HEK293 (cell line): ENCODE data around the gene ARID3A.

Source experiments
- BCL11A ChIP-seq: fragments of 450-650 bp; formaldehyde crosslinking; IDR thresholded peaks from 2 replicates; pipeline ENCODE4 v1.5.1; 2016; ENCODE audit warnings: low read depth, missing biosample characterization, missing genetic modification characterization
- EGR2 ChIP-seq: fragments of 450-650 bp; formaldehyde crosslinking; IDR thresholded peaks from 2 replicates; pipeline ENCODE4 v1.5.1; 2016; ENCODE audit warnings: low read depth, missing biosample characterization, missing genetic modification characterization
- GFI1B ChIP-seq: fragments of 450-650 bp; formaldehyde crosslinking; IDR thresholded peaks from 2 replicates; pipeline ENCODE4 v1.5.1; 2016; ENCODE audit warnings: missing biosample characterization, missing genetic modification characterization
- OVOL3 ChIP-seq: fragments of 450-650 bp; formaldehyde crosslinking; IDR thresholded peaks from 2 replicates; pipeline ENCODE4 v1.5.1; 2016; ENCODE audit warnings: missing biosample characterization, missing genetic modification characterization
- SALL2 ChIP-seq: fragments of 450-650 bp; formaldehyde crosslinking; IDR thresholded peaks from 2 replicates; pipeline ENCODE4 v1.5.0; 2017; ENCODE audit warnings: missing biosample characterization, mild to moderate bottlenecking, missing genetic modification characterization, borderline replicate concordance
- SETDB1 ChIP-seq: IDR thresholded peaks from one replicate; pipeline ENCODE4 v1.6.1; 2017; ENCODE audit warnings: mild to moderate bottlenecking, low read length, moderate library complexity, mixed read lengths; ENCODE audit not compliant: insufficient read length
- ZIC2 ChIP-seq: fragments of 450-650 bp; formaldehyde crosslinking; IDR thresholded peaks from 2 replicates; pipeline ENCODE4 v1.5.1; 2016; ENCODE audit warnings: missing biosample characterization, missing genetic modification characterization
- ZNF114 ChIP-seq: fragments of 450-650 bp; formaldehyde crosslinking; IDR thresholded peaks from 2 replicates; pipeline ENCODE4 v1.5.0; 2017; ENCODE audit warnings: missing biosample characterization, missing genetic modification characterization
- ZNF132 ChIP-seq: fragments of 450-650 bp; formaldehyde crosslinking; IDR thresholded peaks from 2 replicates; pipeline ENCODE4 v1.5.1; 2017; ENCODE audit warnings: missing biosample characterization, missing genetic modification characterization, borderline replicate concordance
- ZNF146 ChIP-seq: fragments of 450-650 bp; formaldehyde crosslinking; IDR thresholded peaks from 2 replicates; pipeline ENCODE4 v1.5.1; 2016; ENCODE audit warnings: missing biosample characterization, missing genetic modification characterization
- ZNF23 ChIP-seq: fragments of 450-650 bp; formaldehyde crosslinking; IDR thresholded peaks from 2 replicates; pipeline ENCODE4 v1.5.1; 2016; ENCODE audit warnings: missing biosample characterization, missing genetic modification characterization, borderline replicate concordance
- ZNF280C ChIP-seq: fragments of 450-650 bp; formaldehyde crosslinking; IDR thresholded peaks from 2 replicates; pipeline ENCODE4 v1.5.1; 2016; ENCODE audit warnings: missing biosample characterization, missing genetic modification characterization
- ZNF302 ChIP-seq: fragments of 450-650 bp; formaldehyde crosslinking; IDR thresholded peaks from 2 replicates; pipeline ENCODE4 v1.5.1; 2016; ENCODE audit warnings: missing biosample characterization, missing genetic modification characterization, low read depth
- ZNF311 ChIP-seq: fragments of 450-650 bp; formaldehyde crosslinking; IDR thresholded peaks from 2 replicates; pipeline ENCODE4 v1.5.1; 2017; ENCODE audit warnings: missing biosample characterization, missing genetic modification characterization, borderline replicate concordance
- ZNF423 ChIP-seq: fragments of 450-650 bp; formaldehyde crosslinking; IDR thresholded peaks from 2 replicates; pipeline ENCODE4 v1.5.1; 2016; ENCODE audit warnings: missing biosample characterization, missing genetic modification characterization
- ZNF529 ChIP-seq: fragments of 450-650 bp; formaldehyde crosslinking; IDR thresholded peaks from 2 replicates; pipeline ENCODE4 v1.5.1; 2017; ENCODE audit warnings: missing genetic modification characterization, missing biosample characterization; ENCODE audit not compliant: insufficient replicate concordance
- ZNF624 ChIP-seq: fragments of 450-650 bp; formaldehyde crosslinking; IDR thresholded peaks from 2 replicates; pipeline ENCODE4 v1.5.1; 2017; ENCODE audit warnings: missing biosample characterization, missing genetic modification characterization
- ZNF670 ChIP-seq: fragments of 450-650 bp; formaldehyde crosslinking; IDR thresholded peaks from 2 replicates; pipeline ENCODE4 v1.5.1; 2016; ENCODE audit warnings: missing biosample characterization, missing genetic modification characterization, low read depth
- ZSCAN23 ChIP-seq: fragments of 450-650 bp; formaldehyde crosslinking; IDR thresholded peaks from 2 replicates; pipeline ENCODE4 v1.5.1; 2016; ENCODE audit warnings: missing biosample characterization, missing genetic modification characterization
- TF ChIP-seq, protein P1 (sequence below): fragments of 450-650 bp; formaldehyde crosslinking; IDR thresholded peaks from 2 replicates; pipeline ENCODE4 v1.5.1; 2017; ENCODE audit warnings: missing biosample characterization, mild to moderate bottlenecking, missing genetic modification characterization, moderate library complexity
- TF ChIP-seq, protein P2 (sequence below): fragments of 450-650 bp; formaldehyde crosslinking; IDR thresholded peaks from 2 replicates; pipeline ENCODE4 v1.5.1; 2016; ENCODE audit warnings: missing biosample characterization, missing genetic modification characterization

The ARID3A gene

GRCh38 chr19:900302-901111 lies 25.3 kb upstream of the ARID3A start (continued):
- no peak for TF ChIP-seq ZNF624 (tag by site-specific recombination)
- no peak for TF ChIP-seq SETDB1
- TF ChIP-seq SALL2, result no peak
- TF ChIP-seq ZNF423 (tag by site-specific recombination), result no peak
- no peak for TF ChIP-seq ZIC2
- no peak for TF ChIP-seq ZNF529 (tag by site-specific recombination)
- peak; percentile 61 for TF ChIP-seq EGR2 (tag by site-specific recombination)
- TF ChIP-seq, protein P1, sequence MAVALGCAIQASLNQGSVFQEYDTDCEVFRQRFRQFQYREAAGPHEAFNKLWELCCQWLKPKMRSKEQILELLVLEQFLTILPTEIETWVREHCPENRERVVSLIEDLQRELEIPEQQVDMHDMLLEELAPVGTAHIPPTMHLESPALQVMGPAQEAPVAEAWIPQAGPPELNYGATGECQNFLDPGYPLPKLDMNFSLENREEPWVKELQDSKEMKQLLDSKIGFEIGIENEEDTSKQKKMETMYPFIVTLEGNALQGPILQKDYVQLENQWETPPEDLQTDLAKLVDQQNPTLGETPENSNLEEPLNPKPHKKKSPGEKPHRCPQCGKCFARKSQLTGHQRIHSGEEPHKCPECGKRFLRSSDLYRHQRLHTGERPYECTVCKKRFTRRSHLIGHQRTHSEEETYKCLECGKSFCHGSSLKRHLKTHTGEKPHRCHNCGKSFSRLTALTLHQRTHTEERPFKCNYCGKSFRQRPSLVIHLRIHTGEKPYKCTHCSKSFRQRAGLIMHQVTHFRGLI, result no peak
- TF ChIP-seq, protein P2, sequence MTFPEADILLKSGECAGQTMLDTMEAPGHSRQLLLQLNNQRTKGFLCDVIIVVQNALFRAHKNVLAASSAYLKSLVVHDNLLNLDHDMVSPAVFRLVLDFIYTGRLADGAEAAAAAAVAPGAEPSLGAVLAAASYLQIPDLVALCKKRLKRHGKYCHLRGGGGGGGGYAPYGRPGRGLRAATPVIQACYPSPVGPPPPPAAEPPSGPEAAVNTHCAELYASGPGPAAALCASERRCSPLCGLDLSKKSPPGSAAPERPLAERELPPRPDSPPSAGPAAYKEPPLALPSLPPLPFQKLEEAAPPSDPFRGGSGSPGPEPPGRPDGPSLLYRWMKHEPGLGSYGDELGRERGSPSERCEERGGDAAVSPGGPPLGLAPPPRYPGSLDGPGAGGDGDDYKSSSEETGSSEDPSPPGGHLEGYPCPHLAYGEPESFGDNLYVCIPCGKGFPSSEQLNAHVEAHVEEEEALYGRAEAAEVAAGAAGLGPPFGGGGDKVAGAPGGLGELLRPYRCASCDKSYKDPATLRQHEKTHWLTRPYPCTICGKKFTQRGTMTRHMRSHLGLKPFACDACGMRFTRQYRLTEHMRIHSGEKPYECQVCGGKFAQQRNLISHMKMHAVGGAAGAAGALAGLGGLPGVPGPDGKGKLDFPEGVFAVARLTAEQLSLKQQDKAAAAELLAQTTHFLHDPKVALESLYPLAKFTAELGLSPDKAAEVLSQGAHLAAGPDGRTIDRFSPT, result peak; percentile 53; the same call in 1 of the 2 replicates
- no peak for TF ChIP-seq ZNF132 (tag by site-specific recombination)
- no peak for TF ChIP-seq ZNF302 (tag by site-specific recombination)
- no peak for TF ChIP-seq ZNF23
- TF ChIP-seq OVOL3, result no peak
- no peak for TF ChIP-seq GFI1B
- TF ChIP-seq ZNF114 (tag by site-specific recombination), result no peak
- no peak for TF ChIP-seq ZNF311
- no peak for TF ChIP-seq ZNF280C (tag by site-specific recombination)
- no peak for TF ChIP-seq ZNF146 (tag by site-specific recombination)
- TF ChIP-seq ZSCAN23, result no peak
- TF ChIP-seq BCL11A (tag by site-specific recombination), result no peak
- no peak for TF ChIP-seq ZNF670 (tag by site-specific recombination)
- TF ChIP-seq, all 188 proteins: peak for 10
